Gastrocnemius medialis (tissue), 4 donors: Measurements from ENCODE around the gene MRC2. TPM values are rescaled to one million over a fixed set of nuclear protein-coding genes. Genes with fewer than 3 reads are reported as not detected.
"Not testable (repeated sequence)": the region's sequence is repeated elsewhere in the genome, so short reads cannot be mapped to it uniquely, and the experiment has no call there.

ENCODE experiments used
- ATAC-seq, 2 donors: fragments of 150-250 bp; one replicate each; pipeline ENCODE4 v1.9.1; 2016
- DNase-seq, 2 donors: peaks; one replicate each; pipeline ENCODE4 v3.0.0-alpha.2; 2019
- H3K27ac ChIP-seq, 4 donors: fragments of 200-600 bp; sonication (generic); 1 replicate in 1 of 4; 2 replicates in 3 of 4; pipeline ENCODE4 v1.5.1; 2016 to 2018; ENCODE audit warnings: mild to moderate bottlenecking in 2 of 4, moderate library complexity in 1 of 4
- H3K27me3 ChIP-seq, 3 donors: fragments of 200-600 bp; sonication (generic) in 2 of 3; 1 replicate in 1 of 3; 2 replicates in 2 of 3; pipeline versions ENCODE4 v1.5.1 to v1.6.0; 2016 to 2019; ENCODE audit warnings: mild to moderate bottlenecking in 1 of 3, moderate library complexity in 1 of 3
- H3K36me3 ChIP-seq, 2 donors: fragments of 200-600 bp; sonication (generic) in 1 of 2; one replicate each; pipeline ENCODE4 v1.5.1; 2017 to 2018
- H3K4me1 ChIP-seq, 2 donors: fragments of 200-600 bp; sonication (generic) in 1 of 2; one replicate each; pipeline ENCODE4 v1.5.1; 2016 to 2017; ENCODE audit warnings: mild to moderate bottlenecking in 2 of 2
- H3K4me3 ChIP-seq, 4 donors: fragments of 200-600 bp; sonication (generic) in 3 of 4; 1 replicate in 1 of 4; 2 replicates in 3 of 4; pipeline ENCODE4 v1.5.1; 2016 to 2019; ENCODE audit warnings: mild to moderate bottlenecking in 2 of 4
- H3K9me3 ChIP-seq, 3 donors: fragments of 200-600 bp; sonication (generic) in 2 of 3; 1 replicate in 1 of 3; 2 replicates in 2 of 3; pipeline ENCODE4 v1.5.1; 2016 to 2019
- CTCF ChIP-seq, 5 experiments: fragments of 450-650 bp in 3 of 5; fragments of 200-600 bp in 2 of 5; sonication (generic) in 2 of 5; IDR thresholded peaks in 4 of 5; conservative IDR thresholded peaks in 1 of 5; 1 replicate in 4 of 5; 2 replicates in 1 of 5; pipeline ENCODE4 v1.5.1; 2016 to 2019; ENCODE audit warnings: antibody characterized with exemption in 5 of 5, mild to moderate bottlenecking in 3 of 5, moderate library complexity in 3 of 5
- POLR2A ChIP-seq, 2 donors: fragments of 450-650 bp; IDR thresholded peaks; one replicate each; pipeline ENCODE4 v1.6.1; 2017; ENCODE audit warnings: antibody characterized with exemption in 2 of 2, mild to moderate bottlenecking in 2 of 2, moderate library complexity in 2 of 2
- in situ Hi-C, 4 donors: fragments of 200-750 bp; cut with MboI; loops; one replicate each; pipeline versions ENCODE4 v1.15.0 to v1.8.0; 2017; ENCODE audit warnings: low sequenced_read_pairs in 4 of 4
- intact Hi-C: fragments of 100-400 bp; cut with DNase I; formaldehyde crosslinking; loops from one replicate; pipeline ENCODE4 v1.15.1; 2023; ENCODE audit warnings: low total_unique reads
- total RNA-seq, 4 donors: library from RNA; depleted of rRNA; stranded (reverse); fragments of >200 nt; gene quantifications; one replicate each; pipeline versions ENCODE4 v1.1.0 to v1.2.3, GENCODE V29; 2016

The MRC2 gene
- total RNA-seq, 4 donors from 2014 or later: 4.8 to 15.0 (median 5.5) TPM

- H3K9me3 ChIP-seq: no peaks in the 10 kb centered on the region
- no peak overlapping the region for H3K4me3 ChIP-seq
- no peak overlapping the region for H3K27ac ChIP-seq
- ATAC-seq: no peak
- in situ Hi-C loops: loop anchor here in 2 of 4 donors (10.0 to 25.0 kb wide), 2 partner anchors 723 to 820 kb away; partner anchors contain the start of gene KCNH6 (in 1 of the 2)
- intact Hi-C loops: no loop called here
- no peak for TF ChIP-seq POLR2A (IDR thresholded peaks at IDR 0.05)
- no peak for TF ChIP-seq CTCF (IDR thresholded peaks at IDR 0.05 in 4 of 5, conservative IDR thresholded peaks at IDR 0.05 in 1 of 5)
- H3K4me1 ChIP-seq: no peaks in the 10 kb centered on the region
- H3K27me3 ChIP-seq: no peaks in the 10 kb centered on the region
- no peaks in the 10 kb centered on the region for H3K36me3 ChIP-seq
- DNase-seq: no peak
These were observed 64.7 kb downstream of the MRC2 start for GRCh38 chr17:62692159-62692651.

- H3K27ac ChIP-seq: no peak overlapping the region
- no peaks in the 10 kb centered on the region for H3K4me1 ChIP-seq
- no peaks in the 10 kb centered on the region for H3K36me3 ChIP-seq
- H3K4me3 ChIP-seq: no peak overlapping the region
- DNase-seq: no peak
- H3K9me3 ChIP-seq: no peaks in the 10 kb centered on the region
- in situ Hi-C loops: loop anchor here in 2 of 4 donors (10.0 to 25.0 kb wide), 2 partner anchors 722 to 819 kb away; partner anchors contain the start of gene KCNH6 (in 1 of the 2)
- TF ChIP-seq CTCF (IDR thresholded peaks at IDR 0.05 in 4 of 5, conservative IDR thresholded peaks at IDR 0.05 in 1 of 5): peak in 1 of 5 experiments; percentile 28
- TF ChIP-seq POLR2A (IDR thresholded peaks at IDR 0.05): no peak
- no peaks in the 10 kb centered on the region for H3K27me3 ChIP-seq
- ATAC-seq: no peak
- intact Hi-C loops: no loop called here
These were observed 65.4 kb downstream of the MRC2 start for GRCh38 chr17:62692721-62693431.

- ATAC-seq: no peak
- Histone ChIP-seq H3K4me1 (no peaks in the 10 kb centered on the region), H3K9me3 (no peaks in the 10 kb centered on the region), H3K27me3 (no peaks in the 10 kb centered on the region), H3K36me3 (no peaks in the 10 kb centered on the region), H3K27ac (no peak overlapping the region), H3K4me3 (no peak overlapping the region)
- in situ Hi-C loops: loop anchor here in 2 of 4 donors (10.0 to 25.0 kb wide), 2 partner anchors 721 to 818 kb away; partner anchors contain the start of gene KCNH6 (in 1 of the 2)
- DNase-seq: no peak
- no peak for TF ChIP-seq CTCF (IDR thresholded peaks at IDR 0.05 in 4 of 5, conservative IDR thresholded peaks at IDR 0.05 in 1 of 5)
- no peak for TF ChIP-seq POLR2A (IDR thresholded peaks at IDR 0.05)
- intact Hi-C loops: no loop called here
These were observed 66.3 kb downstream of the MRC2 start for GRCh38 chr17:62693616-62694409.

GRCh38 chr17:62695093-62695738 lies 67.7 kb downstream of the MRC2 start:
- H3K4me3 ChIP-seq, H3K27ac ChIP-seq, H3K27me3 ChIP-seq, H3K9me3 ChIP-seq, H3K36me3 ChIP-seq, DNase-seq, H3K4me1 ChIP-seq, intact Hi-C loops, ATAC-seq: not testable (repeated sequence)
- in situ Hi-C loops: loop anchor here in 2 of 4 donors (10.0 to 25.0 kb wide), 2 partner anchors 720 to 817 kb away; partner anchors contain the start of gene KCNH6 (in 1 of the 2)
